Measurements from ENCODE around the gene HES7.

- TF ChIP-seq POLR2AphosphoS5 (IDR thresholded peaks at IDR 0.05; ENCODE audit: low read depth, low read length), result no peak
- TF ChIP-seq TAF1 (IDR thresholded peaks at IDR 0.05; ENCODE audit: borderline replicate concordance, low read depth, low read length), result no peak
These were observed 20.7 kb upstream of the HES7 start for GRCh38 chr17:8144401-8145231.
